Measurements from ENCODE around the gene TXNDC11. TPM values are rescaled to one million over a fixed set of nuclear protein-coding genes. Genes with fewer than 3 reads are reported as not detected.

TXNDC11 gene
- total RNA-seq, 4 donors from 2014 or later = 45.7 to 67.2 (median 51.4) TPM

- H3K9me3 ChIP-seq = no peaks in the 10 kb centered on the region
- H3K36me3 ChIP-seq = no peaks in the 10 kb centered on the region
- no peak overlapping the region for H3K27ac ChIP-seq
- H3K4me1 ChIP-seq = peaks cover 0 to 4% (median 0%) of the 10 kb centered on the region in 4 donors
- 92 to 94% methylated on average over 5 of the region's 7 CpGs for WGBS, 2 donors
- H3K4me3 ChIP-seq = no peak overlapping the region
- TF ChIP-seq CTCF (IDR thresholded peaks at IDR 0.05) (no peak), POLR2A (IDR thresholded peaks at IDR 0.05) (no peak), EP300 (IDR thresholded peaks at IDR 0.05) (no peak)
- DNase-seq (ENCODE audit: low spot score in 2 of 2) = no peak
- H3K27me3 ChIP-seq = no peaks in the 10 kb centered on the region
Measured at GRCh38 chr16:11655655-11656054, 87.0 kb downstream of the TXNDC11 start.

DNA sequence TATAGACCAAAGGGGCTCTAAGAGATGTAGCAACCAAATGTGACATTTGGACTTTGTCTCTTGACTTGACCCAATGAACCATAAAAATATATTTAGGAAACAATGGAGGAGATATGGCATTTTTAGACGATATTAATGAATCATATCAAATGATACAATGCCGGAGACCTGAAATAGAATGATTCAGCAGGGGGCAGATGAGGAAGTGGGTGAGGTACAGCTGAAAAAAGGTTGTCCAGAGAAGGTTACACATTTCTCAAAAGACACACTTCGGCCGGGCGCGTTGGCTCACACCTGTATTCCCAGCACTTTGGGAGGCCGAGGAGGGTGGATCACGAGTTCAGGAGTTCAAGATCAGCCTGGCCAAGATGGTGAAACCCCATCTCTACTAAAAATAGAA, 90.9 kb downstream of the TXNDC11 start:
- no peak overlapping the region for H3K27ac ChIP-seq
- no peaks in the 10 kb centered on the region for H3K9me3 ChIP-seq
- no peaks in the 10 kb centered on the region for H3K36me3 ChIP-seq
- H3K4me3 ChIP-seq = no peak overlapping the region
- no peaks in the 10 kb centered on the region for H3K4me1 ChIP-seq
- TF ChIP-seq EP300 (IDR thresholded peaks at IDR 0.05) (no peak), POLR2A (IDR thresholded peaks at IDR 0.05) (no peak), CTCF (IDR thresholded peaks at IDR 0.05) (no peak)
- no peaks in the 10 kb centered on the region for H3K27me3 ChIP-seq
- 74 to 77% methylated on average over 8 of the region's 8 CpGs for WGBS, 2 donors
- no peak for DNase-seq (ENCODE audit: low spot score in 2 of 2)

DNA sequence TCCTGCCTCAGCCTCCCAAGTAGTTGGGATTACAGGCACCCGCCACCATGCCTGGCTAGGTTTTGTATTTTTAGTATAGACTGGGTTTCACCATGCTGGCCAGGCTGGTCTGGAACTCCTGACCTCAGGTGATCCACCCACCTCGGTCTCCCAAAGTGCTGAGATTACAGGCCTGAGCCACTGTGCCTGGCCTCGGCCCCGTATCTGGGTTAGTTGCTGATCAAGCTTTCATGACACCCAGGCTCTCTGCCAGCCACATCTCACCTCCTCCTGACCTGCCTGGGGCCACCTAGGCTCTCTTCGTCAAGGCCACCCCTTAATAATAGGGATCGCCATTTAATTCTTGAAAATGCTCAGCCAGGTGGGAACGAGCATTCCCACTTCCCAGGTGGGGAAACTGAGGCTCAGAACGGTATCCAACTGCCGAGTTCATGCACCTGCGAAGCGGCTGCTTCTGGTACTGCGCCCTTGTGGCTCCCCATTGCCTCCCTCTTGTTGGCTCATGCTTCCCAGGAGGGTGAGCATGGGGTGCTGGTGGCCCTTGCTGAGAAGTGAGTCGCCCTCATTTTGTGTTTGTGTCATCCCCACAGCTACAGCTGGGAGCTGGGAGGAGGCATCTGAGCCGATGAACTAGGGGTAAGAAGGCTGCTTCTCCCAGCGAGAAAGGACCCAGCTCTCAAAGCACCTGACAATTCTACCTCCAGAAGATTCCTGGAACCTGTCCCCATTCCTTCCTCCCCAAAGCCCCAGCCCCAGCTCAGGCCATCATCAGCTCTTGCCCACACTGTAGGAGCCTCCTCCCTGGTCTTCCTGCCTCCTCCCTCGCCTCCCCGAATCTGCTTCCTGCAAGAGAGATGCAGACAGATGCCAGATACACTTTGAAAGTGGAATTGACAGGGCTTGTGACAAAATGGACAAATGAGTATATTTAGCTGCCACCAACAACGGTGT, 91.7 kb downstream of the TXNDC11 start:
- H3K36me3 ChIP-seq = no peaks in the 10 kb centered on the region
- H3K27ac ChIP-seq = no peak overlapping the region
- no peaks in the 10 kb centered on the region for H3K9me3 ChIP-seq
- WGBS, 2 donors = 85 to 87% methylated on average over 16 to 18 of the region's 18 CpGs
- no peaks in the 10 kb centered on the region for H3K27me3 ChIP-seq
- H3K4me3 ChIP-seq = no peak overlapping the region
- no peak for DNase-seq (ENCODE audit: low spot score in 2 of 2)
- TF ChIP-seq CTCF (IDR thresholded peaks at IDR 0.05) (no peak), EP300 (IDR thresholded peaks at IDR 0.05) (no peak), POLR2A (IDR thresholded peaks at IDR 0.05) (no peak)
- no peaks in the 10 kb centered on the region for H3K4me1 ChIP-seq

DNA sequence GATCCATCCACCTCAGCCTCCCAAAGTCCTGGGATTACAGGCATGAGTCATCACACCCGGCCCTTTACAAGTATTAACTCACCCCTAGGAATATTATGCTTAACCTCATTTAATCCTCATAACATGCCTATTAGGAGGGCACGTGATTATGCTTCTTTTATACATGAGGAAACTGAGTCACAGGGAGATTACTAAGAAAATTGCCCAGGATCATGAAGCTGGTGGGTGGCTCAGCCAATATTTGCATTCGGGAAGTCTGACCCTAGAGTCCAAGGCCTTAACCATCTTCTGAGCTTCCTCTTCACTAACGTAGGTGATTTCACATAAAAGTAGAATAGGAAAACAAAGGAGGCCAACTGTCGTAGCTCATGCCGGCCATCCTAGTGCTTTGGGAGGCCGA, 93.4 kb downstream of the TXNDC11 start:
- Histone ChIP-seq H3K27ac (no peak overlapping the region), H3K27me3 (no peaks in the 10 kb centered on the region), H3K36me3 (no peaks in the 10 kb centered on the region), H3K4me3 (no peak overlapping the region), H3K9me3 (no peaks in the 10 kb centered on the region), H3K4me1 (no peaks in the 10 kb centered on the region)
- no peak for DNase-seq (ENCODE audit: low spot score in 2 of 2)
- 76 to 78% methylated on average over 7 of the region's 7 CpGs for WGBS, 2 donors
- no peak for TF ChIP-seq EP300 (IDR thresholded peaks at IDR 0.05)
- TF ChIP-seq CTCF (IDR thresholded peaks at IDR 0.05) = no peak
- TF ChIP-seq POLR2A (IDR thresholded peaks at IDR 0.05) = no peak

GRCh38 chr16:11642765-11643116, 99.9 kb downstream of the TXNDC11 start:
- Histone ChIP-seq H3K27ac (no peak overlapping the region), H3K4me1 (peaks cover 0 to 31% (median 13%) of the 10 kb centered on the region in 4 donors), H3K4me3 (no peak overlapping the region), H3K27me3 (no peaks in the 10 kb centered on the region), H3K36me3 (no peaks in the 10 kb centered on the region), H3K9me3 (no peaks in the 10 kb centered on the region)
- WGBS, 2 donors = 52 to 55% methylated on average over 4 of the region's 4 CpGs
- TF ChIP-seq EP300 (IDR thresholded peaks at IDR 0.05) = no peak
- no peak for TF ChIP-seq POLR2A (IDR thresholded peaks at IDR 0.05)
- no peak for TF ChIP-seq CTCF (IDR thresholded peaks at IDR 0.05)
- DNase-seq (ENCODE audit: low spot score in 2 of 2) = no peak
